Measurements from ENCODE around the gene DTX1.

DNA sequence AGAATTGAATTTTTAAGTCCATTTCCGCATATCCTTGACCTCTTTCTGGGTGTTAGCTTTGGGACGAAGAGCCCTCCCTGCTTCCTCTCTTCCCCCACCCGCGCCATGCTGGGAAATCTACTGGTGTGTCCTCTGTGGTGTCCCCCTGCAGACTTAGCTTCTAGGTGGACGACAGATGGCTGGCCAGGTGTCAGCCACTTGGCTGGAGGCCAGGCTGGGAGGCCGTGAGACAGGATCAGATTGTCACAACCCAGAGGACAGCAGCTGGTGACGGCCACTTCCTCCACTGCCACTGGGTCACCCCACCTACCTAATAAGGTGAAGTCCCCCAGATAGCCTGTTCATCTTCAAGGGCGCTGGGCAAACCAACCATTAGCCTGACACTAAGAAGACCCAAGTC, 13.3 kb upstream of the DTX1 start:
- TF ChIP-seq, protein P1, sequence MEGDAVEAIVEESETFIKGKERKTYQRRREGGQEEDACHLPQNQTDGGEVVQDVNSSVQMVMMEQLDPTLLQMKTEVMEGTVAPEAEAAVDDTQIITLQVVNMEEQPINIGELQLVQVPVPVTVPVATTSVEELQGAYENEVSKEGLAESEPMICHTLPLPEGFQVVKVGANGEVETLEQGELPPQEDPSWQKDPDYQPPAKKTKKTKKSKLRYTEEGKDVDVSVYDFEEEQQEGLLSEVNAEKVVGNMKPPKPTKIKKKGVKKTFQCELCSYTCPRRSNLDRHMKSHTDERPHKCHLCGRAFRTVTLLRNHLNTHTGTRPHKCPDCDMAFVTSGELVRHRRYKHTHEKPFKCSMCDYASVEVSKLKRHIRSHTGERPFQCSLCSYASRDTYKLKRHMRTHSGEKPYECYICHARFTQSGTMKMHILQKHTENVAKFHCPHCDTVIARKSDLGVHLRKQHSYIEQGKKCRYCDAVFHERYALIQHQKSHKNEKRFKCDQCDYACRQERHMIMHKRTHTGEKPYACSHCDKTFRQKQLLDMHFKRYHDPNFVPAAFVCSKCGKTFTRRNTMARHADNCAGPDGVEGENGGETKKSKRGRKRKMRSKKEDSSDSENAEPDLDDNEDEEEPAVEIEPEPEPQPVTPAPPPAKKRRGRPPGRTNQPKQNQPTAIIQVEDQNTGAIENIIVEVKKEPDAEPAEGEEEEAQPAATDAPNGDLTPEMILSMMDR (IDR thresholded peaks at IDR 0.05; ENCODE audit: low read depth, low read length), result no peak
- TF ChIP-seq, protein P2, sequence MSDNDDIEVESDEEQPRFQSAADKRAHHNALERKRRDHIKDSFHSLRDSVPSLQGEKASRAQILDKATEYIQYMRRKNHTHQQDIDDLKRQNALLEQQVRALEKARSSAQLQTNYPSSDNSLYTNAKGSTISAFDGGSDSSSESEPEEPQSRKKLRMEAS (IDR thresholded peaks at IDR 0.05; ENCODE audit: low read depth, low read length), result no peak
- TF ChIP-seq POLR2A (IDR thresholded peaks at IDR 0.05; ENCODE audit: extremely low read depth, insufficient read length) (no peak), MYC (IDR thresholded peaks at IDR 0.05; ENCODE audit: low read depth, low read length) (no peak)

Measured in NB4 (cell line).